OCI-LY7 (cell line): ENCODE measurements around the gene IMPDH1. TPM values are rescaled to one million over a fixed set of nuclear protein-coding genes. Genes with fewer than 3 reads are reported as not detected.

Experiments used
- BruUV-seq: library from RNA; stranded (reverse); fragments of 400-500 nt; replicated peaks from 2 replicates; lab custom pipeline; 2021; lab: Mats Ljungman, UMichigan
- CTCF ChIA-PET: fragments of 300-600 bp; sonication (Branson Sonifier 250); formaldehyde crosslinking; loops from one replicate; lab custom pipeline; 2022; ENCODE audit warnings: antibody characterized with exemption; ENCODE audit not compliant: unreplicated experiment; lab: Charles Lee
- POLR2A ChIA-PET: fragments of 300-600 bp; sonication (Branson Sonifier 250); formaldehyde crosslinking; loops from one replicate; lab custom pipeline; 2022; ENCODE audit warnings: antibody characterized with exemption; lab: Charles Lee
- DNase-seq: peaks from one replicate; pipeline ENCODE4 v3.0.0-alpha.2; 2015; ENCODE audit warnings: low spot score
- H2AFZ ChIP-seq: fragments of 200-600 bp; sonication (generic), shearing (Covaris generic); 2 replicates; pipeline ENCODE4 v1.6.1; 2014; ENCODE audit warnings: mild to moderate bottlenecking, antibody characterized with exemption, low read length, moderate library complexity
- H3K27ac ChIP-seq: fragments of 200-600 bp; sonication (generic); 2 replicates; pipeline ENCODE4 v1.5.1; 2014; ENCODE audit warnings: mixed run types, low read depth, mild to moderate bottlenecking, moderate library complexity, low read length, inconsistent platforms; ENCODE audit not compliant: poor library complexity, severe bottlenecking
- H3K36me3 ChIP-seq: fragments of 200-600 bp; sonication (generic); 2 replicates; pipeline ENCODE4 v1.6.1; 2014; ENCODE audit warnings: mild to moderate bottlenecking, antibody characterized with exemption, low read length, moderate library complexity, mixed read lengths; ENCODE audit not compliant: insufficient read depth
- H3K4me1 ChIP-seq: fragments of 200-600 bp; sonication (generic); 2 replicates; pipeline ENCODE4 v1.5.1; 2014; ENCODE audit warnings: mild to moderate bottlenecking, low read length; ENCODE audit not compliant: insufficient read depth, poor library complexity, severe bottlenecking
- H3K4me2 ChIP-seq: fragments of 200-600 bp; sonication (generic); 2 replicates; pipeline ENCODE4 v1.6.1; 2014; ENCODE audit warnings: mild to moderate bottlenecking, low read length
- H3K4me3 ChIP-seq: fragments of 200-600 bp; sonication (generic); 2 replicates; pipeline ENCODE4 v1.5.1; 2014; ENCODE audit warnings: mild to moderate bottlenecking, low read depth, low read length; ENCODE audit not compliant: poor library complexity, severe bottlenecking
- H3K79me2 ChIP-seq: fragments of 200-600 bp; sonication (generic); 2 replicates; pipeline ENCODE4 v1.6.1; 2016; ENCODE audit warnings: low read depth, mild to moderate bottlenecking, low read length, moderate library complexity, mixed read lengths; ENCODE audit not compliant: insufficient read depth
- H3K9me2 ChIP-seq: fragments of 200-600 bp; sonication (generic); 2 replicates; pipeline ENCODE4 v1.6.1; 2016; ENCODE audit warnings: mild to moderate bottlenecking, low read length, mixed read lengths; ENCODE audit not compliant: insufficient read depth
- H3K9me3 ChIP-seq: fragments of 200-600 bp; sonication (generic); 2 replicates; pipeline ENCODE4 v1.6.1; 2014; ENCODE audit warnings: mild to moderate bottlenecking, mixed run types, low read length, mixed read lengths
- H4K20me1 ChIP-seq: fragments of 200-600 bp; sonication (generic); 2 replicates; pipeline ENCODE4 v1.6.1; 2014; ENCODE audit warnings: mild to moderate bottlenecking, antibody characterized with exemption, low read length, moderate library complexity, mixed read lengths; ENCODE audit not compliant: insufficient read depth
- EZH2phosphoT487 ChIP-seq: fragments of 200-600 bp; sonication (generic); IDR thresholded peaks from 2 replicates; pipeline ENCODE4 v1.6.1; 2018; ENCODE audit warnings: low read depth, borderline replicate concordance, mild to moderate bottlenecking, mixed run types, antibody characterized with exemption, low read length, moderate library complexity, mixed read lengths
- intact Hi-C: fragments of 100-400 bp; cut with micrococcal nuclease; formaldehyde crosslinking; loops from one replicate; pipeline ENCODE4 v1.10.0; 2022; ENCODE audit not compliant: unreplicated experiment
- total RNA-seq, 2 experiments: library from RNA; depleted of rRNA in 1 of 2; stranded (reverse); fragments of >200 nt in 1 of 2; shearing (Covaris generic) in 1 of 2; gene quantifications; 2 replicates each; pipeline ENCODE4 v1.2.3, GENCODE V29; 2014 to 2022
- TF ChIP-seq, protein P1 (sequence below): fragments of 200-600 bp; sonication (generic); conservative IDR thresholded peaks from 2 replicates; pipeline ENCODE4 v1.5.1; 2014; ENCODE audit warnings: mild to moderate bottlenecking, antibody characterized with exemption, low read length, moderate library complexity, mixed read lengths

IMPDH1 gene
- total RNA-seq, 2 experiments from 2014 or later: 26.6 to 50.5 TPM

DNA sequence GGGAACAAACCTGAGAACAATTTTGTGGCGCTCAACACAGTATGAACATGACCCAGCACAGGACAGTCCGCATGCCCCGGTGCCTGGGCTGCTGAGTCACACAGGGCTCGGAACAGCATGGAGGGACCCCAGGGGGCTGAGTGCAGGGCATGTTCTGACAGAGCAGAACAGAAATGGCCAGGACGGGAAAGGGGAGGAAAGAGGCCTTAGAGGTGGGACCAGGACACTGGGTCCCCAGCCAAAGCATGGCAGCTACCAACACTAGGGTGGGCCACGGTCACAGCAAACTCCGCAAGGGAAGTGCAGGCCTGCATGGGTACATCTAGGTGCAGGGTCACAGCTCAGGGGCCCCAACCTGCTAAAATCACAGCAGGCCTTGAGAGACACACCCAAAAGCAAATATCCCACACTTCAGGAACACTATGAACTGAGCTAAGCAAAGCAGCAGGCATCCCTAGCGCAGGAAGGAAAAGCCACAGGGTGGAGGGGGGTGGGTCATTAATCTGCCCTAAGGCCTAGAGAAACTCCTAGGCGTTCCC, 5.6 kb downstream of the IMPDH1 start:
- Histone ChIP-seq H3K79me2 (peaks cover 10% of the 10 kb centered on the region; the same call in 1 of the 2 replicates), H4K20me1 (no peaks in the 10 kb centered on the region), H3K27ac (no peak overlapping the region), H3K36me3 (peaks cover 19% of the 10 kb centered on the region), H2AFZ (no peak overlapping the region), H3K4me3 (peak overlapping the region; percentile 90), H3K4me2 (peak overlapping the region; percentile 99), H3K4me1 (peaks cover 16% of the 10 kb centered on the region), H3K9me3 (no peaks in the 10 kb centered on the region), H3K9me2 (no peaks in the 10 kb centered on the region)
- no peak for DNase-seq
- no TSS peak for BruUV-seq
- CTCF ChIA-PET: interaction anchor here (0.6 kb wide), 1 partner anchor 1067 kb away, joined by 3 read pairs; no protein-coding TSS in a partner anchor
- POLR2A ChIA-PET: interaction anchor here (0.7 to 2.3 kb wide), 3 partner anchors 12 to 155 kb away, joined by 3 to 7 read pairs (median 4); no protein-coding TSS in a partner anchor
- intact Hi-C loops: loop anchor here (2.0 kb wide), 1 partner anchor 55 kb away; no protein-coding TSS in a partner anchor
- TF ChIP-seq, protein P1, sequence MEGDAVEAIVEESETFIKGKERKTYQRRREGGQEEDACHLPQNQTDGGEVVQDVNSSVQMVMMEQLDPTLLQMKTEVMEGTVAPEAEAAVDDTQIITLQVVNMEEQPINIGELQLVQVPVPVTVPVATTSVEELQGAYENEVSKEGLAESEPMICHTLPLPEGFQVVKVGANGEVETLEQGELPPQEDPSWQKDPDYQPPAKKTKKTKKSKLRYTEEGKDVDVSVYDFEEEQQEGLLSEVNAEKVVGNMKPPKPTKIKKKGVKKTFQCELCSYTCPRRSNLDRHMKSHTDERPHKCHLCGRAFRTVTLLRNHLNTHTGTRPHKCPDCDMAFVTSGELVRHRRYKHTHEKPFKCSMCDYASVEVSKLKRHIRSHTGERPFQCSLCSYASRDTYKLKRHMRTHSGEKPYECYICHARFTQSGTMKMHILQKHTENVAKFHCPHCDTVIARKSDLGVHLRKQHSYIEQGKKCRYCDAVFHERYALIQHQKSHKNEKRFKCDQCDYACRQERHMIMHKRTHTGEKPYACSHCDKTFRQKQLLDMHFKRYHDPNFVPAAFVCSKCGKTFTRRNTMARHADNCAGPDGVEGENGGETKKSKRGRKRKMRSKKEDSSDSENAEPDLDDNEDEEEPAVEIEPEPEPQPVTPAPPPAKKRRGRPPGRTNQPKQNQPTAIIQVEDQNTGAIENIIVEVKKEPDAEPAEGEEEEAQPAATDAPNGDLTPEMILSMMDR: no peak
- TF ChIP-seq EZH2phosphoT487: no peak

DNA sequence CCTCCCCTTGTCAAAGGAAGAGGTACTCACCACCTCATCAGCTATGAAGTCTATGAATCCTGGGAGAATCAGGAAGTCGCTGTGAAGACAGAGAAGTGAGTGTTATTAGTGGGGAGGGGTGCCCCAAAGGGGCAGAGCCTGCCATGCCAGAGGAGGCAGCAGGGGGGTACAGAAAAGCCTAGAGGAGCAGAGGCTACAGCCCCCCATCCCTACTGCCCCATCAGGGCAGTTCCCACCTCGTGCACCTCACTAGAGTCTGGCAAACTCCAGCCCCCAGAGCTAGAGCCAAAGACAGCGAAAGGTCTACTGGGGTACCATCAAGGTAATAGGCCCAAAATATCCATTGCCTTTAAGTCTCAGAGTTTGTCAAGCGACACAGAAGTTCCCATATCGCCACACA, 6.1 kb downstream of the IMPDH1 start:
- ChIA-PET POLR2A (interaction anchor here (0.6 to 2.3 kb wide), 4 partner anchors 12 to 24 kb away, joined by 3 to 7 read pairs (median 4); no protein-coding TSS in a partner anchor), CTCF (no interaction called here)
- H3K4me3 ChIP-seq: peak overlapping the region; percentile 90
- peak overlapping the region; percentile 99 for H3K4me2 ChIP-seq
- H3K79me2 ChIP-seq: peaks cover 10% of the 10 kb centered on the region; the same call in 1 of the 2 replicates
- H2AFZ ChIP-seq: no peak overlapping the region
- H4K20me1 ChIP-seq: no peaks in the 10 kb centered on the region
- no peaks in the 10 kb centered on the region for H3K9me2 ChIP-seq
- H3K36me3 ChIP-seq: peaks cover 24% of the 10 kb centered on the region
- no peak for TF ChIP-seq EZH2phosphoT487
- TF ChIP-seq, protein P1: no peak
- no peak for DNase-seq
- H3K4me1 ChIP-seq: peaks cover 16% of the 10 kb centered on the region
- BruUV-seq: no TSS peak
- no peak overlapping the region for H3K27ac ChIP-seq
- no peaks in the 10 kb centered on the region for H3K9me3 ChIP-seq
- intact Hi-C loops: loop anchor here (2.0 kb wide), 1 partner anchor 55 kb away; no protein-coding TSS in a partner anchor

DNA sequence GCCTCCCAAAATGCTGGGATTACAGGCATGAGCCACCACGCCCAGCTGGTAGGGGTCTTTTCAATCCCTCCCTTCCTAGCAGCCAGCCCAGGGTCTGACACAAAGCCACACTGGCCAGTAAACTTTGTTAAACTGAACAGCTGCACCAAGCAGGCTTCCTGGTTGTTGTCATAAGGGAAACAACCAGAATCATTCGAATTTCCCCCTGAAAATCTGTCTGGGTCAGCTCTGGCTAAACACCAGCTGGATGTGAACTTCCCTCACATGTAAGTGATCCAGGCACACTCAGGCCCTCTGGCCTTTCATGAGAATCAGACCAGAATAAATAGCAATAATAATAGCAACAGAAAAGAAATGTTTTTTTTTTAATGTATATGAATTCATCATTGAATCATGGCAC, 7.4 kb downstream of the IMPDH1 start:
- H3K4me2 ChIP-seq: no peak overlapping the region
- no peak for TF ChIP-seq EZH2phosphoT487
- TF ChIP-seq, protein P1: no peak
- no peaks in the 10 kb centered on the region for H3K9me2 ChIP-seq
- no peak overlapping the region for H3K27ac ChIP-seq
- no peak overlapping the region for H2AFZ ChIP-seq
- intact Hi-C loops: no loop called here
- H3K4me3 ChIP-seq: no peak overlapping the region
- TSS peak; percentile 45 for BruUV-seq
- ChIA-PET CTCF (no interaction called here), POLR2A (interaction anchor here (0.7 kb wide), 1 partner anchor 730 kb away, joined by 5 read pairs; no protein-coding TSS in a partner anchor)
- no peak for DNase-seq
- H3K4me1 ChIP-seq: peaks cover 16% of the 10 kb centered on the region
- H3K9me3 ChIP-seq: no peaks in the 10 kb centered on the region
- H4K20me1 ChIP-seq: no peaks in the 10 kb centered on the region
- peaks cover 37% of the 10 kb centered on the region for H3K36me3 ChIP-seq
- peaks cover 10% of the 10 kb centered on the region; the same call in 1 of the 2 replicates for H3K79me2 ChIP-seq
